ENCODE results near the gene C17orf100. TPM values are rescaled to one million over a fixed set of nuclear protein-coding genes. Genes with fewer than 3 reads are reported as not detected.
A peak's percentile ranks its signal among the peaks of the same experiment; 100 is the strongest.

Gene C17orf100
- total and polyA plus RNA-seq, 2 of the 13 experiments (the other 11 are each of a cell fraction or from before 2014, with no cell fraction given), result 3.6 to 8.7 TPM

DNA sequence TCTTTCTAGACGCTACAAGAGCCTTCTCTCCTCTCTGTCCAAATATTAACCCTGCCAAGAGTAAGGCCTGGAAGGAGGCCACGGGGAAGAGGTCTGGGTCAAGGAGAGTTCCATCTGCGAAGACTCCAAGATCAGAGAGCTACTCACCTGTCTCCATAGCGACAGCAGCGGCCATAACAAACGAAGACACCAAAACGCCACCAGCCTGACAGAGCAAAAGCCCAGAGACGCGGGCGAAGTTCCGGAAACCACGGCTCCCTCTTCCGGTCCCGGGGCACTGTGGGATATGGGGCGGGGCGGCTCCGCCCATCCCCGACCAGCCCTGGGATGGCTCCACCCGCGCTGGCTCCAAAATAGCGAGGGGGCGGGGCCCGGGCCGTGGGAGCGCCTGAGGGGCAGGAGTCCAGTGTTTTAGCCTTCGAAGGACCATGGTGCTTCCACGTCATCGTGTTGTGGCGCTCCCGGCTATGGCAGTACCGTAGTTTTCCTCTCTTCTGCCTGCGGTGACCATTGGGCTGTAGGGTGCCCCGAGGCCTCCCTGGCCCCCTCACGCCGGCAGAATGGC is at the start of gene C17orf100, which contains the start of gene MED31 (continued):
- TF ChIP-seq, protein P1, sequence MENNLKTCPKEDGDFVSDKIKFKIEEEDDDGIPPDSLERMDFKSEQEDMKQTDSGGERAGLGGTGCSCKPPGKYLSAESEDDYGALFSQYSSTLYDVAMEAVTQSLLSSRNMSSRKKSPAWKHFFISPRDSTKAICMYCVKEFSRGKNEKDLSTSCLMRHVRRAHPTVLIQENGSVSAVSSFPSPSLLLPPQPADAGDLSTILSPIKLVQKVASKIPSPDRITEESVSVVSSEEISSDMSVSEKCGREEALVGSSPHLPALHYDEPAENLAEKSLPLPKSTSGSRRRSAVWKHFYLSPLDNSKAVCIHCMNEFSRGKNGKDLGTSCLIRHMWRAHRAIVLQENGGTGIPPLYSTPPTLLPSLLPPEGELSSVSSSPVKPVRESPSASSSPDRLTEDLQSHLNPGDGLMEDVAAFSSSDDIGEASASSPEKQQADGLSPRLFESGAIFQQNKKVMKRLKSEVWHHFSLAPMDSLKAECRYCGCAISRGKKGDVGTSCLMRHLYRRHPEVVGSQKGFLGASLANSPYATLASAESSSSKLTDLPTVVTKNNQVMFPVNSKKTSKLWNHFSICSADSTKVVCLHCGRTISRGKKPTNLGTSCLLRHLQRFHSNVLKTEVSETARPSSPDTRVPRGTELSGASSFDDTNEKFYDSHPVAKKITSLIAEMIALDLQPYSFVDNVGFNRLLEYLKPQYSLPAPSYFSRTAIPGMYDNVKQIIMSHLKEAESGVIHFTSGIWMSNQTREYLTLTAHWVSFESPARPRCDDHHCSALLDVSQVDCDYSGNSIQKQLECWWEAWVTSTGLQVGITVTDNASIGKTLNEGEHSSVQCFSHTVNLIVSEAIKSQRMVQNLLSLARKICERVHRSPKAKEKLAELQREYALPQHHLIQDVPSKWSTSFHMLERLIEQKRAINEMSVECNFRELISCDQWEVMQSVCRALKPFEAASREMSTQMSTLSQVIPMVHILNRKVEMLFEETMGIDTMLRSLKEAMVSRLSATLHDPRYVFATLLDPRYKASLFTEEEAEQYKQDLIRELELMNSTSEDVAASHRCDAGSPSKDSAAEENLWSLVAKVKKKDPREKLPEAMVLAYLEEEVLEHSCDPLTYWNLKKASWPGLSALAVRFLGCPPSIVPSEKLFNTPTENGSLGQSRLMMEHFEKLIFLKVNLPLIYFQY (CRISPR knock-in tag; IDR thresholded peaks at IDR 0.05; ENCODE audit: borderline replicate concordance), result no peak
- TF ChIP-seq, protein P2, sequence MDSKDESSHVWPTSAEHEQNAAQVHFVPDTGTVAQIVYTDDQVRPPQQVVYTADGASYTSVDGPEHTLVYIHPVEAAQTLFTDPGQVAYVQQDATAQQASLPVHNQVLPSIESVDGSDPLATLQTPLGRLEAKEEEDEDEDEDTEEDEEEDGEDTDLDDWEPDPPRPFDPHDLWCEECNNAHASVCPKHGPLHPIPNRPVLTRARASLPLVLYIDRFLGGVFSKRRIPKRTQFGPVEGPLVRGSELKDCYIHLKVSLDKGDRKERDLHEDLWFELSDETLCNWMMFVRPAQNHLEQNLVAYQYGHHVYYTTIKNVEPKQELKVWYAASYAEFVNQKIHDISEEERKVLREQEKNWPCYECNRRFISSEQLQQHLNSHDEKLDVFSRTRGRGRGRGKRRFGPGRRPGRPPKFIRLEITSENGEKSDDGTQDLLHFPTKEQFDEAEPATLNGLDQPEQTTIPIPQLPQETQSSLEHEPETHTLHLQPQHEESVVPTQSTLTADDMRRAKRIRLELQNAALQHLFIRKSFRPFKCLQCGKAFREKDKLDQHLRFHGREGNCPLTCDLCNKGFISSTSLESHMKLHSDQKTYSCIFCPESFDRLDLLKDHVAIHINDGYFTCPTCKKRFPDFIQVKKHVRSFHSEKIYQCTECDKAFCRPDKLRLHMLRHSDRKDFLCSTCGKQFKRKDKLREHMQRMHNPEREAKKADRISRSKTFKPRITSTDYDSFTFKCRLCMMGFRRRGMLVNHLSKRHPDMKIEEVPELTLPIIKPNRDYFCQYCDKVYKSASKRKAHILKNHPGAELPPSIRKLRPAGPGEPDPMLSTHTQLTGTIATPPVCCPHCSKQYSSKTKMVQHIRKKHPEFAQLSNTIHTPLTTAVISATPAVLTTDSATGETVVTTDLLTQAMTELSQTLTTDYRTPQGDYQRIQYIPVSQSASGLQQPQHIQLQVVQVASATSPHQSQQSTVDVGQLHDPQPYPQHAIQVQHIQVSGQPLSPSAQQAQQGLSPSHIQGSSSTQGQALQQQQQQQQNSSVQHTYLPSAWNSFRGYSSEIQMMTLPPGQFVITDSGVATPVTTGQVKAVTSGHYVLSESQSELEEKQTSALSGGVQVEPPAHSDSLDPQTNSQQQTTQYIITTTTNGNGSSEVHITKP (CRISPR knock-in tag; IDR thresholded peaks at IDR 0.05; ENCODE audit: low read depth), result no peak; the same call in 1 of the 2 replicates
- TF ChIP-seq, protein P3, sequence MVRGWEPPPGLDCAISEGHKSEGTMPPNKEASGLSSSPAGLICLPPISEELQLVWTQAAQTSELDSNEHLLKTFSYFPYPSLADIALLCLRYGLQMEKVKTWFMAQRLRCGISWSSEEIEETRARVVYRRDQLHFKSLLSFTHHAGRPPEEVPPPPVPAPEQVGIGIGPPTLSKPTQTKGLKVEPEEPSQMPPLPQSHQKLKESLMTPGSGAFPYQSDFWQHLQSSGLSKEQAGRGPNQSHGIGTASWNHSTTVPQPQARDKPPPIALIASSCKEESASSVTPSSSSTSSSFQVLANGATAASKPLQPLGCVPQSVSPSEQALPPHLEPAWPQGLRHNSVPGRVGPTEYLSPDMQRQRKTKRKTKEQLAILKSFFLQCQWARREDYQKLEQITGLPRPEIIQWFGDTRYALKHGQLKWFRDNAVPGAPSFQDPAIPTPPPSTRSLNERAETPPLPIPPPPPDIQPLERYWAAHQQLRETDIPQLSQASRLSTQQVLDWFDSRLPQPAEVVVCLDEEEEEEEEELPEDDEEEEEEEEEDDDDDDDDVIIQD (CRISPR knock-in tag; IDR thresholded peaks at IDR 0.05; ENCODE audit: low read depth), result peak; percentile 19; the same call in 1 of the 2 replicates
- no peak for TF ChIP-seq CC2D1A (CRISPR knock-in tag; IDR thresholded peaks at IDR 0.05)
- TF ChIP-seq ZNF614 (CRISPR knock-in tag; IDR thresholded peaks at IDR 0.05; ENCODE audit: borderline replicate concordance), result no peak; the same call in 1 of the 2 replicates
- peak; percentile 37; the same call in 1 of the 2 replicates for TF ChIP-seq FIP1L1 (IDR thresholded peaks at IDR 0.05; ENCODE audit: borderline replicate concordance, insufficient read depth, low read depth, low read length)
- no peak for TF ChIP-seq BHLHE40 (IDR thresholded peaks at IDR 0.05; ENCODE audit: low read length)
- TF ChIP-seq NFE2 (CRISPR knock-in tag; IDR thresholded peaks at IDR 0.05), result no peak
- TF ChIP-seq, protein P4, sequence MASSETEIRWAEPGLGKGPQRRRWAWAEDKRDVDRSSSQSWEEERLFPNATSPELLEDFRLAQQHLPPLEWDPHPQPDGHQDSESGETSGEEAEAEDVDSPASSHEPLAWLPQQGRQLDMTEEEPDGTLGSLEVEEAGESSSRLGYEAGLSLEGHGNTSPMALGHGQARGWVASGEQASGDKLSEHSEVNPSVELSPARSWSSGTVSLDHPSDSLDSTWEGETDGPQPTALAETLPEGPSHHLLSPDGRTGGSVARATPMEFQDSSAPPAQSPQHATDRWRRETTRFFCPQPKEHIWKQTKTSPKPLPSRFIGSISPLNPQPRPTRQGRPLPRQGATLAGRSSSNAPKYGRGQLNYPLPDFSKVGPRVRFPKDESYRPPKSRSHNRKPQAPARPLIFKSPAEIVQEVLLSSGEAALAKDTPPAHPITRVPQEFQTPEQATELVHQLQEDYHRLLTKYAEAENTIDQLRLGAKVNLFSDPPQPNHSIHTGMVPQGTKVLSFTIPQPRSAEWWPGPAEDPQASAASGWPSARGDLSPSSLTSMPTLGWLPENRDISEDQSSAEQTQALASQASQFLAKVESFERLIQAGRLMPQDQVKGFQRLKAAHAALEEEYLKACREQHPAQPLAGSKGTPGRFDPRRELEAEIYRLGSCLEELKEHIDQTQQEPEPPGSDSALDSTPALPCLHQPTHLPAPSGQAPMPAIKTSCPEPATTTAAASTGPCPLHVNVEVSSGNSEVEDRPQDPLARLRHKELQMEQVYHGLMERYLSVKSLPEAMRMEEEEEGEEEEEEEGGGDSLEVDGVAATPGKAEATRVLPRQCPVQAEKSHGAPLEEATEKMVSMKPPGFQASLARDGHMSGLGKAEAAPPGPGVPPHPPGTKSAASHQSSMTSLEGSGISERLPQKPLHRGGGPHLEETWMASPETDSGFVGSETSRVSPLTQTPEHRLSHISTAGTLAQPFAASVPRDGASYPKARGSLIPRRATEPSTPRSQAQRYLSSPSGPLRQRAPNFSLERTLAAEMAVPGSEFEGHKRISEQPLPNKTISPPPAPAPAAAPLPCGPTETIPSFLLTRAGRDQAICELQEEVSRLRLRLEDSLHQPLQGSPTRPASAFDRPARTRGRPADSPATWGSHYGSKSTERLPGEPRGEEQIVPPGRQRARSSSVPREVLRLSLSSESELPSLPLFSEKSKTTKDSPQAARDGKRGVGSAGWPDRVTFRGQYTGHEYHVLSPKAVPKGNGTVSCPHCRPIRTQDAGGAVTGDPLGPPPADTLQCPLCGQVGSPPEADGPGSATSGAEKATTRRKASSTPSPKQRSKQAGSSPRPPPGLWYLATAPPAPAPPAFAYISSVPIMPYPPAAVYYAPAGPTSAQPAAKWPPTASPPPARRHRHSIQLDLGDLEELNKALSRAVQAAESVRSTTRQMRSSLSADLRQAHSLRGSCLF (CRISPR knock-in tag; IDR thresholded peaks at IDR 0.05; ENCODE audit: borderline replicate concordance), result no peak
- TF ChIP-seq ZBTB1 (CRISPR knock-in tag; IDR thresholded peaks at IDR 0.05; ENCODE audit: borderline replicate concordance), result no peak
- TF ChIP-seq ZMAT3 (CRISPR knock-in tag; conservative IDR thresholded peaks at IDR 0.05), result no peak
- TF ChIP-seq ZNF431 (CRISPR knock-in tag; IDR thresholded peaks at IDR 0.05; ENCODE audit: borderline replicate concordance, low read depth), result 0 out of 2 replicates have a peak, but pooled peaks have one; percentile 4
- no peak; the same call in 1 of the 2 replicates for TF ChIP-seq ZNF766 (CRISPR knock-in tag; IDR thresholded peaks at IDR 0.05; ENCODE audit: borderline replicate concordance)
